A549 (cell line): ENCODE results near the gene PIAS3. TPM values are rescaled to one million over a fixed set of nuclear protein-coding genes. Genes with fewer than 3 reads are reported as not detected.

ENCODE experiments used
- ATAC-seq, 2 experiments: fragments of 200-7000 bp in 1 of 2; fragments of >200 bp in 1 of 2; cut with Nextera tagmentation in 1 of 2; cut with Tn5 transposase in 1 of 2; 3 replicates each; pipeline versions ENCODE4 v1.8.0 to v1.9.1; 2018 to 2020; ENCODE audit warnings: mild to moderate bottlenecking in 1 of 2, moderate library complexity in 1 of 2
- CTCF ChIA-PET: fragments of 300-600 bp; sonication (Branson Sonifier 250); formaldehyde crosslinking; extraction: SDS; loops from one replicate; lab custom pipeline; 2021; ENCODE audit warnings: antibody characterized with exemption, inconsistent platforms; lab: Yijun Ruan, JAX
- POLR2A ChIA-PET: fragments of 350-600 bp; formaldehyde crosslinking; extraction: SDS; loops from one replicate; lab custom pipeline; 2021; ENCODE audit warnings: antibody characterized with exemption, inconsistent platforms; lab: Yijun Ruan, JAX
- DNase-seq, 2 experiments: peaks; one replicate each; pipeline versions ENCODE4 v3.0.0 to v3.0.0-alpha.2; 2011 to 2016; ENCODE audit warnings: low read depth in 1 of 2, low spot score in 1 of 2
- FAIRE-seq: peaks from 2 replicates; lab custom pipeline; 2011; peaks lifted over from hg19 to GRCh38; lab: Jason Lieb, UNC
- H3K27ac ChIP-seq, 2 experiments: fragments of >200 bp; sonication (Bioruptor Twin); formaldehyde crosslinking; 3 replicates each; pipeline ENCODE4 v1.5.1; 2016 to 2017
- H3K4me1 ChIP-seq: fragments of >200 bp; sonication (Bioruptor Twin); formaldehyde crosslinking; 3 replicates; pipeline ENCODE4 v1.6.1; 2016
- H3K4me2 ChIP-seq: fragments of >200 bp; sonication (Bioruptor Twin); formaldehyde crosslinking; 3 replicates; pipeline ENCODE4 v1.6.1; 2016
- H3K4me3 ChIP-seq: fragments of >200 bp; sonication (Bioruptor Twin); formaldehyde crosslinking; 3 replicates; pipeline ENCODE4 v1.5.1; 2016
- H3K9me3 ChIP-seq: fragments of >200 bp; sonication (Bioruptor Twin); formaldehyde crosslinking; 3 replicates; pipeline ENCODE4 v1.6.1; 2016
- ATOH8 ChIP-seq: fragments of 250-450 bp; sonication (Bioruptor Pico); IDR thresholded peaks from 2 replicates; pipeline ENCODE4 v1.5.0; 2020; ENCODE audit warnings: low read depth, mild to moderate bottlenecking, moderate library complexity
- CBX8 ChIP-seq: fragments of 200-600 bp; sonication (generic); IDR thresholded peaks from 2 replicates; pipeline ENCODE4 v1.6.1; 2016
- CHD4 ChIP-seq: fragments of 200-600 bp; sonication (generic); IDR thresholded peaks from 2 replicates; pipeline ENCODE4 v1.6.1; 2016; ENCODE audit warnings: antibody characterized with exemption, mild to moderate bottlenecking, borderline replicate concordance
- EP300 ChIP-seq, 2 experiments: fragments of >200 bp; sonication (Bioruptor Twin); formaldehyde crosslinking; IDR thresholded peaks; 2 replicates in 1 of 2; 3 replicates in 1 of 2; pipeline ENCODE4 v1.6.1; 2016 to 2017
- ESRRA ChIP-seq: fragments of 150-350 bp; IDR thresholded peaks from 2 replicates; pipeline ENCODE4 v1.6.1; 2014; ENCODE audit warnings: mild to moderate bottlenecking, low read length, borderline replicate concordance
- HDAC2 ChIP-seq: fragments of 200-600 bp; sonication (generic); IDR thresholded peaks from 2 replicates; pipeline ENCODE4 v1.6.1; 2016
- HOXB5 ChIP-seq: fragments of 250-450 bp; sonication (Bioruptor Pico); IDR thresholded peaks from 2 replicates; pipeline ENCODE4 v1.5.0; 2020; ENCODE audit warnings: mild to moderate bottlenecking, moderate library complexity
- JUN ChIP-seq, 2 experiments: fragments of >200 bp; sonication (Bioruptor Twin); formaldehyde crosslinking; IDR thresholded peaks; 2 replicates in 1 of 2; 3 replicates in 1 of 2; pipeline ENCODE4 v1.6.1; 2016 to 2017
- KDM1A ChIP-seq: fragments of 200-600 bp; sonication (generic); IDR thresholded peaks from 2 replicates; pipeline ENCODE4 v1.6.1; 2016; ENCODE audit warnings: low read depth, mild to moderate bottlenecking
- MAX ChIP-seq: IDR thresholded peaks from 2 replicates; pipeline ENCODE4 v1.6.1; 2012
- MAZ ChIP-seq: fragments of 150-350 bp; IDR thresholded peaks from 2 replicates; pipeline ENCODE4 v1.6.1; 2014; ENCODE audit warnings: antibody characterized with exemption, low read depth, low read length, borderline replicate concordance
- PHF8 ChIP-seq: fragments of 200-600 bp; sonication (generic); IDR thresholded peaks from 2 replicates; pipeline ENCODE4 v1.6.1; 2016; ENCODE audit warnings: low read depth, mild to moderate bottlenecking, antibody characterized with exemption, moderate library complexity, borderline replicate concordance
- POLR2AphosphoS2 ChIP-seq: conservative IDR thresholded peaks from 2 replicates; pipeline ENCODE4 v1.6.1; 2012; ENCODE audit warnings: low read length, improper control_type of control experiment, inconsistent platforms
- RCOR1 ChIP-seq: fragments of 150-350 bp; IDR thresholded peaks from 2 replicates; pipeline ENCODE4 v1.6.1; 2014; ENCODE audit warnings: antibody characterized with exemption, low read length, low read depth
- RFX5 ChIP-seq: fragments of 450-650 bp; IDR thresholded peaks from 2 replicates; pipeline ENCODE4 v1.7.1; 2014; ENCODE audit warnings: antibody characterized with exemption, mild to moderate bottlenecking, moderate library complexity
- RNF2 ChIP-seq: fragments of 200-600 bp; sonication (generic); IDR thresholded peaks from 2 replicates; pipeline ENCODE4 v1.6.1; 2016; ENCODE audit warnings: low read depth, mild to moderate bottlenecking, antibody characterized with exemption, moderate library complexity, borderline replicate concordance
- WGBS: methylation state at CpG from one replicate; pipeline ENCODE4 v1.1.6; 2017; ENCODE audit errors: missing lambda C conversion rate; 5-methylcytosine and 5-hydroxymethylcytosine counted together
- polyA plus RNA-seq, 4 experiments: library from polyadenylated mRNA; depleted of rRNA in 3 of 4; stranded (reverse); fragments of >200 nt; fragmentation: RNase III in 1 of 4; extraction: RNeasy Plus Mini Kit Qiagen cat#74134 plus additional on column Dnase treatment in 1 of 4; gene quantifications; 2 replicates in 3 of 4; 3 replicates in 1 of 4; pipeline ENCODE4 v1.2.3, GENCODE V29; 2011 to 2017
- TF ChIP-seq, protein P1 (sequence below): fragments of >200 bp; sonication (Bioruptor Twin); formaldehyde crosslinking; IDR thresholded peaks from 3 replicates; pipeline ENCODE4 v1.5.1; 2016
- TF ChIP-seq, protein P2 (sequence below): fragments of 150-350 bp; IDR thresholded peaks from 2 replicates; pipeline ENCODE4 v1.6.1; 2014; ENCODE audit warnings: low read depth, mild to moderate bottlenecking, low read length
- TF ChIP-seq, protein P3 (sequence below): fragments of 250-450 bp; sonication (Bioruptor Pico); IDR thresholded peaks from 2 replicates; pipeline ENCODE4 v1.5.0; 2021; ENCODE audit warnings: mild to moderate bottlenecking, moderate library complexity, borderline replicate concordance

PIAS3 gene
- polyA plus RNA-seq, 2 of the 4 experiments (the other 2 are of a cell fraction), result 15.5 to 22.7 TPM

DNA sequence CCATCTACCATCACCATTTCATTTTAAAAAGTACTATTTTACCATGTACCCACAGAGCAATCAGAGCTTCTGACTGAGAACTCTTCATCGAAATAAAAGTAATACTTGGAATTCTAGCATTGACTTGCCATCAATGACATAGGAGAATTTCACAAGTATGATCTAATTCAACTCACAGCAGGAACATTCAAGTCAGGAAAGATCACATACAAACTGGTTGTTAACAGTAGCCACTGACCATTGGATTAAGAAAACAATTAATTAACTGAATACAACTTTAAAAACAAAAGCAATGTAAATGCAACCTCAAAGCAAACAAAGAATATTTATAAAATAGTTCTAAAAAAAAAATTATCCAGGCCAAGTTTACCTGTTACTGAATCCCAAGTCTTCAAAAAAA, 53.8 kb downstream of the PIAS3 start:
- CTCF ChIA-PET, result interaction anchor here (0.6 kb wide), 1 partner anchor 62 kb away, joined by 3 read pairs; no protein-coding TSS in a partner anchor
- FAIRE-seq (no peak), ATAC-seq (no peak), DNase-seq (no peak)
- no peak overlapping the region for H3K27ac ChIP-seq
- 86% methylated on average over 1 of the region's 1 CpG for WGBS
- H3K4me3 ChIP-seq, result no peak overlapping the region
- H3K4me1 ChIP-seq, result peaks cover 23% of the 10 kb centered on the region; the same call in 2 of the 3 replicates
- TF ChIP-seq, protein P1, sequence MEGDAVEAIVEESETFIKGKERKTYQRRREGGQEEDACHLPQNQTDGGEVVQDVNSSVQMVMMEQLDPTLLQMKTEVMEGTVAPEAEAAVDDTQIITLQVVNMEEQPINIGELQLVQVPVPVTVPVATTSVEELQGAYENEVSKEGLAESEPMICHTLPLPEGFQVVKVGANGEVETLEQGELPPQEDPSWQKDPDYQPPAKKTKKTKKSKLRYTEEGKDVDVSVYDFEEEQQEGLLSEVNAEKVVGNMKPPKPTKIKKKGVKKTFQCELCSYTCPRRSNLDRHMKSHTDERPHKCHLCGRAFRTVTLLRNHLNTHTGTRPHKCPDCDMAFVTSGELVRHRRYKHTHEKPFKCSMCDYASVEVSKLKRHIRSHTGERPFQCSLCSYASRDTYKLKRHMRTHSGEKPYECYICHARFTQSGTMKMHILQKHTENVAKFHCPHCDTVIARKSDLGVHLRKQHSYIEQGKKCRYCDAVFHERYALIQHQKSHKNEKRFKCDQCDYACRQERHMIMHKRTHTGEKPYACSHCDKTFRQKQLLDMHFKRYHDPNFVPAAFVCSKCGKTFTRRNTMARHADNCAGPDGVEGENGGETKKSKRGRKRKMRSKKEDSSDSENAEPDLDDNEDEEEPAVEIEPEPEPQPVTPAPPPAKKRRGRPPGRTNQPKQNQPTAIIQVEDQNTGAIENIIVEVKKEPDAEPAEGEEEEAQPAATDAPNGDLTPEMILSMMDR, result no peak
- TF ChIP-seq CHD4 (no peak), ESRRA (no peak), KDM1A (no peak), HDAC2 (no peak), RFX5 (no peak), MAX (no peak), CBX8 (no peak), RCOR1 (no peak), PHF8 (no peak)
- TF ChIP-seq, protein P2, sequence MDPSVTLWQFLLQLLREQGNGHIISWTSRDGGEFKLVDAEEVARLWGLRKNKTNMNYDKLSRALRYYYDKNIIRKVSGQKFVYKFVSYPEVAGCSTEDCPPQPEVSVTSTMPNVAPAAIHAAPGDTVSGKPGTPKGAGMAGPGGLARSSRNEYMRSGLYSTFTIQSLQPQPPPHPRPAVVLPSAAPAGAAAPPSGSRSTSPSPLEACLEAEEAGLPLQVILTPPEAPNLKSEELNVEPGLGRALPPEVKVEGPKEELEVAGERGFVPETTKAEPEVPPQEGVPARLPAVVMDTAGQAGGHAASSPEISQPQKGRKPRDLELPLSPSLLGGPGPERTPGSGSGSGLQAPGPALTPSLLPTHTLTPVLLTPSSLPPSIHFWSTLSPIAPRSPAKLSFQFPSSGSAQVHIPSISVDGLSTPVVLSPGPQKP, result no peak
- TF ChIP-seq, all 56 proteins: peak for 0
- POLR2A ChIA-PET, result no interaction called here
- Histone ChIP-seq H3K4me2 (no peak overlapping the region), H3K9me3 (no peaks in the 10 kb centered on the region)

- no peaks in the 10 kb centered on the region for H3K9me3 ChIP-seq
- H3K27ac ChIP-seq, result no peak overlapping the region
- no peak for FAIRE-seq
- H3K4me2 ChIP-seq, result no peak overlapping the region
- H3K4me3 ChIP-seq, result no peak overlapping the region
- no peak for DNase-seq
- H3K4me1 ChIP-seq, result peaks cover 23% of the 10 kb centered on the region; the same call in 2 of the 3 replicates
- ChIA-PET POLR2A (no interaction called here), CTCF (interaction anchor here (0.6 to 1.7 kb wide), 2 partner anchors 61 to 105 kb away, joined by 3 read pairs; partner anchors contain the start of gene ITGA10)
- TF ChIP-seq ESRRA (no peak), ATOH8 (CRISPR knock-in tag) (no peak), POLR2AphosphoS2 (no peak), MAZ (no peak), JUN (IDR thresholded peaks at IDR 0.05) (no peak), EP300 (IDR thresholded peaks at IDR 0.05) (no peak), MAX (no peak), HOXB5 (no peak), RNF2 (no peak)
- TF ChIP-seq, protein P3, sequence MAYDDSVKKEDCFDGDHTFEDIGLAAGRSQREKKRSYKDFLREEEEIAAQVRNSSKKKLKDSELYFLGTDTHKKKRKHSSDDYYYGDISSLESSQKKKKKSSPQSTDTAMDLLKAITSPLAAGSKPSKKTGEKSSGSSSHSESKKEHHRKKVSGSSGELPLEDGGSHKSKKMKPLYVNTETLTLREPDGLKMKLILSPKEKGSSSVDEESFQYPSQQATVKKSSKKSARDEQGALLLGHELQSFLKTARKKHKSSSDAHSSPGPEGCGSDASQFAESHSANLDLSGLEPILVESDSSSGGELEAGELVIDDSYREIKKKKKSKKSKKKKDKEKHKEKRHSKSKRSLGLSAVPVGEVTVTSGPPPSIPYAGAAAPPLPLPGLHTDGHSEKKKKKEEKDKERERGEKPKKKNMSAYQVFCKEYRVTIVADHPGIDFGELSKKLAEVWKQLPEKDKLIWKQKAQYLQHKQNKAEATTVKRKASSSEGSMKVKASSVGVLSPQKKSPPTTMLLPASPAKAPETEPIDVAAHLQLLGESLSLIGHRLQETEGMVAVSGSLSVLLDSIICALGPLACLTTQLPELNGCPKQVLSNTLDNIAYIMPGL (CRISPR knock-in tag), result no peak
- 78% methylated on average over 3 of the region's 3 CpGs for WGBS
- no peak for ATAC-seq
These were observed 54.4 kb downstream of the PIAS3 start for GRCh38 chr1:145804235-145805045.
